Transverse colon (tissue), 4 donors: Measurements from ENCODE around the gene PRCC. TPM values are rescaled to one million over a fixed set of nuclear protein-coding genes. Genes with fewer than 3 reads are reported as not detected.
A peak's percentile ranks its signal among the peaks of the same experiment; 100 is the strongest.
"Not testable (repeated sequence)": the region's sequence is repeated elsewhere in the genome, so short reads cannot be mapped to it uniquely, and the experiment has no call there.

Source experiments
- DNase-seq: peaks from one replicate; pipeline ENCODE4 v3.0.0-alpha.2; 2019
- H3K27ac ChIP-seq, 4 donors: fragments of 200-600 bp; sonication (generic); 2 replicates each; pipeline ENCODE4 v1.5.1; 2016 to 2018; ENCODE audit warnings: inconsistent platforms in 4 of 4
- H3K27me3 ChIP-seq: fragments of 200-600 bp; sonication (generic); 2 replicates; pipeline ENCODE4 v1.5.1; 2017; ENCODE audit warnings: inconsistent platforms
- H3K36me3 ChIP-seq, 4 donors: fragments of 200-600 bp; sonication (generic); 2 replicates each; pipeline ENCODE4 v1.5.1; 2017 to 2019; ENCODE audit warnings: inconsistent platforms in 4 of 4
- H3K4me1 ChIP-seq, 4 donors: fragments of 200-600 bp; sonication (generic); 2 replicates each; pipeline ENCODE4 v1.5.1; 2017 to 2020; ENCODE audit warnings: inconsistent platforms in 4 of 4
- H3K4me3 ChIP-seq, 4 donors: fragments of 200-600 bp; sonication (generic); 1 replicate in 1 of 4; 2 replicates in 3 of 4; pipeline versions ENCODE4 v1.5.1 to v1.6.1; 2017 to 2019; ENCODE audit warnings: inconsistent platforms in 4 of 4
- H3K9me3 ChIP-seq, 2 donors: fragments of 200-600 bp; sonication (generic); 2 replicates each; pipeline ENCODE4 v1.5.1; 2017 to 2019; ENCODE audit warnings: inconsistent platforms in 2 of 2
- CTCF ChIP-seq, 5 experiments: fragments of 200-600 bp in 3 of 5; fragments of 450-650 bp in 2 of 5; sonication (generic) in 3 of 5; IDR thresholded peaks; 1 replicate in 2 of 5; 2 replicates in 3 of 5; pipeline ENCODE4 v1.5.1; 2016 to 2017; ENCODE audit warnings: antibody characterized with exemption in 5 of 5, inconsistent platforms in 3 of 5, mild to moderate bottlenecking in 2 of 5, moderate library complexity in 1 of 5
- EP300 ChIP-seq: sonication (generic); formaldehyde crosslinking; IDR thresholded peaks from one replicate; pipeline ENCODE4 v1.6.1; 2017; ENCODE audit warnings: antibody characterized with exemption, low read depth
- POLR2A ChIP-seq: fragments of 450-650 bp; IDR thresholded peaks from one replicate; pipeline ENCODE4 v1.6.1; 2016; ENCODE audit warnings: antibody characterized with exemption, mild to moderate bottlenecking, moderate library complexity
- POLR2AphosphoS5 ChIP-seq, 3 donors: sonication (generic); formaldehyde crosslinking; IDR thresholded peaks; one replicate each; pipeline ENCODE4 v1.6.1; 2016; ENCODE audit warnings: antibody characterized with exemption in 3 of 3
- WGBS, 2 donors: methylation state at CpG; one replicate each; pipeline ENCODE4 v1.1.5; 2018; ENCODE audit warnings: low coverage in 1 of 2; 5-methylcytosine and 5-hydroxymethylcytosine counted together
- in situ Hi-C, 4 donors: fragments of 200-750 bp; cut with MboI; loops; one replicate each; pipeline versions ENCODE4 v1.15.0 to v1.15.1; 2017; ENCODE audit warnings: low sequenced_read_pairs in 3 of 4, low pct_ligation_motif_present in 1 of 4, low pct_unique_long_range_greater_than_20kb in 1 of 4
- intact Hi-C: fragments of 100-400 bp; cut with DNase I; formaldehyde crosslinking; loops from one replicate; pipeline ENCODE4 v1.15.1; 2023; ENCODE audit warnings: low total_unique reads
- total RNA-seq, 4 donors: library from RNA; depleted of rRNA; stranded (reverse); fragments of >200 nt; gene quantifications; one replicate each; pipeline ENCODE4 v1.1.0, GENCODE V29; 2016

Gene PRCC
- total RNA-seq, 4 donors from 2014 or later = 15.1 to 69.9 (median 39.4) TPM

GRCh38 chr1:156752843-156753482 is 14.4 kb upstream of the PRCC start:
- Histone ChIP-seq H3K4me3 (peak overlapping the region in 2 of 4 donors; percentile 96 to 97), H3K27ac (peak overlapping the region; percentile 95 to 99 (median 98)), H3K27me3 (no peaks in the 10 kb centered on the region), H3K4me1 (peaks cover 18 to 40% (median 32%) of the 10 kb centered on the region in 4 donors), H3K9me3 (no peaks in the 10 kb centered on the region), H3K36me3 (no peaks in the 10 kb centered on the region)
- in situ Hi-C loops = no loop called here
- TF ChIP-seq CTCF (IDR thresholded peaks at IDR 0.05) (no peak), POLR2AphosphoS5 (IDR thresholded peaks at IDR 0.05) (no peak), EP300 (no peak), POLR2A (no peak)
- intact Hi-C loops = no loop called here
- WGBS, 2 donors = 0 to 26% methylated on average over 1 of the region's 1 CpG
- no peak for DNase-seq

- H3K4me3 ChIP-seq = no peak overlapping the region
- intact Hi-C loops = no loop called here
These were observed 13.1 kb upstream of the PRCC start for GRCh38 chr1:156754219-156754618.

DNA sequence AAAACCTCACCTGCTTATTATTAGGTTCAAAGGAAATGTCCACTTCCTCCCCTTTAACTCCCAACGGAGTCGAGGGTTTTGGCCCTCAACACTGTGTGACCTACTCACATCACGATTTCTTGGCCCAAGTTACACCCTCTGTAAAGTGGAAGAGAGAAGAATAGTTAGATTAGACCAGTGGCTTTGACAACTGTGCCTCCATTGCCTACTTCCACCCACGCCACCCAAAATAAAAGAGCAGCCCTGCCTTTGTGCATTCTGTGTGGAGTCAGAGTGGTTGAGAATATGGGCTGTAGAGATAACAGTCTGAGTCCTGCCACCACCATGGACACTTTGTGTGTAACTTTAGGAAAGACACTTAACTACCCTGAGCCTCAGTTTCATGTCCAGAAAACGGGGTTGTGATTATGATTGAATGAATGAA is 11.8 kb upstream of the PRCC start:
- Histone ChIP-seq H3K4me3 (no peak overlapping the region), H3K9me3 (no peaks in the 10 kb centered on the region), H3K4me1 (peaks cover 5 to 15% (median 8%) of the 10 kb centered on the region in 4 donors), H3K36me3 (no peaks in the 10 kb centered on the region), H3K27me3 (no peaks in the 10 kb centered on the region), H3K27ac (no peak overlapping the region)
- intact Hi-C loops = no loop called here
- WGBS, 2 donors = 67 to 80% methylated on average over 2 to 5 of the region's 5 CpGs
- in situ Hi-C loops = no loop called here
- DNase-seq = no peak
- TF ChIP-seq POLR2AphosphoS5 (IDR thresholded peaks at IDR 0.05) (no peak), CTCF (IDR thresholded peaks at IDR 0.05) (no peak), POLR2A (no peak), EP300 (no peak)

More at GRCh38 chr1:156754219-156754618, 13.1 kb upstream of the PRCC start:
- Histone ChIP-seq H3K27ac (no peak overlapping the region), H3K4me1 (peaks cover 13 to 27% (median 19%) of the 10 kb centered on the region in 4 donors), H3K36me3 (no peaks in the 10 kb centered on the region), H3K27me3 (no peaks in the 10 kb centered on the region), H3K9me3 (no peaks in the 10 kb centered on the region)
- TF ChIP-seq POLR2AphosphoS5 (IDR thresholded peaks at IDR 0.05) (no peak), EP300 (no peak), POLR2A (no peak), CTCF (IDR thresholded peaks at IDR 0.05) (no peak)
- in situ Hi-C loops = no loop called here
- DNase-seq = no peak
- WGBS, 2 donors = 75 to 87% methylated on average over 2 to 8 of the region's 8 CpGs

GRCh38 chr1:156756355-156756754 is 11.0 kb upstream of the PRCC start:
- Histone ChIP-seq H3K27ac (no peak overlapping the region), H3K4me3 (no peak overlapping the region), H3K4me1 (peaks cover 5 to 15% (median 8%) of the 10 kb centered on the region in 4 donors), H3K27me3 (no peaks in the 10 kb centered on the region), H3K36me3 (no peaks in the 10 kb centered on the region), H3K9me3 (no peaks in the 10 kb centered on the region)
- DNase-seq = no peak
- in situ Hi-C loops = no loop called here
- TF ChIP-seq POLR2AphosphoS5 (IDR thresholded peaks at IDR 0.05) = no peak
- TF ChIP-seq EP300 = no peak
- no peak for TF ChIP-seq CTCF (IDR thresholded peaks at IDR 0.05)
- TF ChIP-seq POLR2A = no peak
- intact Hi-C loops = no loop called here
- 86 to 94% methylated on average over 1 of the region's 1 CpG for WGBS, 2 donors

- H3K4me1 ChIP-seq = peaks cover 4 to 10% (median 6%) of the 10 kb centered on the region in 4 donors
- in situ Hi-C loops, intact Hi-C loops, H3K4me3 ChIP-seq, H3K36me3 ChIP-seq, DNase-seq, H3K27me3 ChIP-seq, H3K9me3 ChIP-seq, H3K27ac ChIP-seq: not testable (repeated sequence)
- WGBS, 2 donors = 94 to 96% methylated on average over 4 to 10 of the region's 10 CpGs
These were observed 9.6 kb upstream of the PRCC start for GRCh38 chr1:156757572-156758253.
